Fibroblast of the aortic adventitia (primary cell): ENCODE data around the gene CTSH. TPM values are rescaled to one million over a fixed set of nuclear protein-coding genes. Genes with fewer than 3 reads are reported as not detected.
A peak's percentile ranks its signal among the peaks of the same experiment; 100 is the strongest.

Source experiments
- DNase-seq: peaks from one replicate; pipeline ENCODE4 v3.0.0-alpha.2; 2010; ENCODE audit warnings: low read depth
- H3K4me3 ChIP-seq: 2 replicates; pipeline ENCODE4 v1.5.1; 2011; ENCODE audit warnings: low read depth, mild to moderate bottlenecking, control low read depth, low read length, moderate library complexity
- total RNA-seq: library from RNA; depleted of rRNA; stranded (reverse); fragments of >200 nt; gene quantifications from 2 replicates; pipeline ENCODE4 v1.2.3, GENCODE V29; 2012; ENCODE audit warnings: low replicate concordance
- TF ChIP-seq, protein P1 (sequence below): IDR thresholded peaks from 2 replicates; pipeline ENCODE4 v1.5.1; 2011; ENCODE audit warnings: mild to moderate bottlenecking, low read length, control low read depth, inconsistent platforms; ENCODE audit not compliant: insufficient read depth

Gene CTSH
- total RNA-seq, 1 donor: 8.5 TPM

DNA sequence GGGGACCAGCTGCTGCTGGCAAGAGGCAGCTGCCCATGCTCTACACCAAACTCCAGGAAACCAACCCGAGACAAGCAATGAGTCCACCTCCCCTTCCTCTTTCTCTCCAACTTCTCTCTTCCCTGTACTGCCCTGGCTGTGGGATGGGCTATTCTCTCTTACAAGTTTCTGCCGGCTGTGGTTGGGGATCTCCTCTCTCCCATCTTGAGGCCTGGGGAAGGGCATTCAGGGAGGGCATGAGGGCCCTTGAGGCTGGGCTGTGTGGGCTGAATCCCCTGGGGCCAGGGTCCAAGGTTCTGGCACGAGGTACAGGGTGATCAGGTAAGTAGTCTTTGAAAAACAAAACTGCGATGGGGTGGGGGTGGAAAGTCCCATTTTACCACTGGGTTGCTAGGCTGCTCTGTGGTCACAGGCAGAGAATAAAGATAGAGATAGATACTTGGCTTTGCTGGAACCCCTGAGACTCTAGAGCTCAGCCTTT, 32.3 kb upstream of the CTSH start:
- no peak for DNase-seq
- TF ChIP-seq, protein P1, sequence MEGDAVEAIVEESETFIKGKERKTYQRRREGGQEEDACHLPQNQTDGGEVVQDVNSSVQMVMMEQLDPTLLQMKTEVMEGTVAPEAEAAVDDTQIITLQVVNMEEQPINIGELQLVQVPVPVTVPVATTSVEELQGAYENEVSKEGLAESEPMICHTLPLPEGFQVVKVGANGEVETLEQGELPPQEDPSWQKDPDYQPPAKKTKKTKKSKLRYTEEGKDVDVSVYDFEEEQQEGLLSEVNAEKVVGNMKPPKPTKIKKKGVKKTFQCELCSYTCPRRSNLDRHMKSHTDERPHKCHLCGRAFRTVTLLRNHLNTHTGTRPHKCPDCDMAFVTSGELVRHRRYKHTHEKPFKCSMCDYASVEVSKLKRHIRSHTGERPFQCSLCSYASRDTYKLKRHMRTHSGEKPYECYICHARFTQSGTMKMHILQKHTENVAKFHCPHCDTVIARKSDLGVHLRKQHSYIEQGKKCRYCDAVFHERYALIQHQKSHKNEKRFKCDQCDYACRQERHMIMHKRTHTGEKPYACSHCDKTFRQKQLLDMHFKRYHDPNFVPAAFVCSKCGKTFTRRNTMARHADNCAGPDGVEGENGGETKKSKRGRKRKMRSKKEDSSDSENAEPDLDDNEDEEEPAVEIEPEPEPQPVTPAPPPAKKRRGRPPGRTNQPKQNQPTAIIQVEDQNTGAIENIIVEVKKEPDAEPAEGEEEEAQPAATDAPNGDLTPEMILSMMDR: no peak
- H3K4me3 ChIP-seq: no peak overlapping the region

DNA sequence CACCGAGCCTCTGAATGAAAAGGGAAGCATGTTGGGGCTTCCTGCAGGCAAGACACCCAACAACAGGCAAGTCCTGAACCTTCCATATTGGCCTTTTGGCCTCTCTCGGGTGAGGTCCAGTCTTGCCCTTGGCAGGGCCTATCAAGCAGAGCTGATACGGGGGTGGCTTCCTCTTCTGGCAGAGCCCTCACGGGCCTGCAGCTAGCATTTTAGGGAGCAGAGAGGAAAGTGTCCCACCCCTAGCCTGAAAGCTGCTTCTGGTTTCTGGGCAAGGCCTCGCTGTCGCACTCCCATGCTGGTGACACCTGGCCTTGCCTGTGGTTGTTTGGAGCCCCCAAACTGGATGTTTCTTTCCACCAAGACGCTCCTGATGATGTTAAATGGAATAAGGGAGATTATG, 31.8 kb upstream of the CTSH start:
- DNase-seq: no peak
- TF ChIP-seq, protein P1: no peak
- no peak overlapping the region for H3K4me3 ChIP-seq

DNA sequence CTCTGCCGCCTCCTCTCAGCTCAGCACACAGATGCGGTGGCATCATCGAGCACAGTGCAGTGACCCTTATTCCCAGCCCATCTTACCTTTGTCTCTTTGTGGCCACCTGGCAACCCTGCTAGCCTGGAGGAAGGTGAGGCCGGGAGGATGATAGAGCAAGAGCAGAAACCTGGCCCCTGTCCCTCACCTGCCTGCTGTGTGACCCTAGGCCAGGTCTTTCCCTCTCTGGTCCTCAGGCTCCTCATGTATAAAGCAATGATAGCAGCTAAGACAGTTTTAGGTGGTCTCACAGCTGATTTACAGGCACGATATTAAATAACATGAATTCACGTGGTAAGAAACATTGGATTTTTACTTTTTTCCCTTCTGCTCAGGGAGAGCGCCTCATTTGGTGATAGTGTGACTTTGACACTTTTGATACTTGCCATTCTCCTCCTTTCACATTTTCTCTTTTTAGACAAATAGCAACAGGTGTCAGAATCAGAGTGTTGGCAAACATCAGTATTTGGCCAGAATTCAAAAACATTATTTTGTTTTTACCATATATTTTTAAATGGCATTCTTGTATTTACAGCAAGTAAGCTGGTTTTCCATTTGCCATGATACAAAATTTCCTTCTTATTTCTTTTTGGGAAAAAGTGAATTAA, 29.5 kb upstream of the CTSH start:
- no peak overlapping the region for H3K4me3 ChIP-seq
- DNase-seq: no peak
- TF ChIP-seq, protein P1: no peak

DNA sequence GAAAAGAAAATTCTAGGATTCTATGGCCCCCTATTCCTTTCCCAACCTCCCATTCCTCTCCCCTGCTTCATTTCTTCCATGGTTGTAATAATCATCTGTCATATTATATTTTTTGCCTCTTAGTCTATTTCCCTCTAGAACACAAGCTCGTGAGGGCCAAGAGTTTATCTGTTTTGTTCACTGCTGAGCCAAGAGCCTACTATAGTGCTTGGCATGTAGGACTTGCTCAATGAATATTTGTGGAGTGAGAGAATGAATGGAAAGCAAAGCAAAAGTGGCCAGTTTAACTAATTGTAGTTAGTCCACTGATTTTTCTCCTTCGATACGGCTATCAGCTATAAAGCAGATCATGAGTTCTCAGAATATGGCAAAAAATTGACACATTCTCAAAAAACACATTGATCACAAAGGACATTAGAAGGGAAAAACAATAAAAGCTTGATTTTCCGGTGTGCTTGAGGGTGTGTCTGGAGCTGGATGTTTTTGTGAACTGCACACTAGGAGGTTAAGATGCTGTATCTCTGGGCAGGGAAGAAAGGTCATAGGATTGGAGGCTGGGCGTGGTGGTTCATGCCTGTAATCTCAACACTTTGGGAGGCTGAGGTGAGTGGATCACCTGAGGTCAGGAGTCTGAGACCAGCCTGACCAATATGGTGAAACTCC, 25.0 kb upstream of the CTSH start:
- TF ChIP-seq, protein P1: no peak
- H3K4me3 ChIP-seq: no peak overlapping the region
- DNase-seq: peak; percentile 73

DNA sequence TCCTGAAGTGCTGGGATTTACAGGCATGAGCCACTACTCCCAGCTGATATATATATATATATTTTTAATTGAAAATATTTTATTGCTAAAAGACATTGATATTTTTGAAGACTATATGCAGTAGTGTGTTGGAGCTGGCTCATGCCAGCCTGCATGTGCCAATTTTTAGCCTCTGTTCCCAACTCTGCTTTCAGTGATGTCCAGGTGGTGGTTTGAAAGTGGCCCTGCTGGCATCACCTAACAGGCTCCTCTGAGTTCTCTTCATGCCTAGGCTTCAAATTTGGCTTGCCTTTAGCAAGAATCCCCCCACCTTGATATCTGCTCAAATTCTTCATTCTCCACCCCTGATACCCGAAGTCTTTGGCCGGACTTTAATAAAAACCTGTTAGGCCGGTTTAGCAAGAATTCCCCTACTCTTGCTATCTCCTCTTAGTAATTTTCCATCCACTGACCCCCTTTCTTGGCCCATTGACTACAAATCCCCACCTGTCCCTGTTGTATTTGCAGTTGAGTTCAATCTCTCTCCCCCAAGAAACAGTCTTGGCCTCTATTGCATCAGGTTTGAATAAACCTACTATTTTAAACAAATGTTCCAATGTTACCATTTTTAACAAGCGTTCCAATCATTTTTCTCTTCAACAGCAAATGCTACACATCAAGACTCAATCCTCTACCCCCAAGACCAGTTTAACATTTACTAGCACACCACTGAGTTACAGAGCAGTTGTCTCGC, 23.9 kb upstream of the CTSH start:
- no peak overlapping the region for H3K4me3 ChIP-seq
- DNase-seq: no peak
- TF ChIP-seq, protein P1: no peak

DNA sequence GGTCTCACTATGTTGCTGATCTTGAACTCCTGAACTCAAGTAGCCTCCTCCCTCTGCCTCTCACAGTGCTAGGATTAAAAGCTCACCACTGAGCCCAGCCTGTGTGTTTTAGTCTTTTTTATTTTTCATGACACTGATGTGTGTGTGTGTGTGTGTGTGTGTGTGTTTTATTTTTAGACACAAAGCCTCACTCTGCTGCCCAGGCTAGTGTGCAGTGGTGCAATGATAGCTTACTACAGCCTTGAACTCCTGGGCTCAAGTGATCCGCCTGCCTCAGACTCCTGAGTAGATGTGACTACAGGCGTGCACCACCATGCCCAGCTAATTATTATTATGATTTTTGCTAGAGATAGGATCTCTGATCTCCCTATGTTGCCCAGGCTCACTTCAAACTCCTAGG, 23.3 kb upstream of the CTSH start:
- H3K4me3 ChIP-seq: no peak overlapping the region
- TF ChIP-seq, protein P1: no peak
- no peak for DNase-seq
